Activated T-helper 2 cell treated with anti-CD3 and anti-CD28 coated beads, Interferon-gamma antibody, Interleukin-2, Interleukin-4, amounts not matched to agents 10 μg/mL and 5 μg/mL and 100 μg/mL, durations not matched to agents 14 hours and 24 hours and 36 hours (primary cell): Measurements from ENCODE around the gene TMEM89. TPM values are rescaled to one million over a fixed set of nuclear protein-coding genes. Genes with fewer than 3 reads are reported as not detected.

Experiments
- DNase-seq: peaks from one replicate; pipeline ENCODE4 v3.0.0; 2021; ENCODE audit warnings: low spot score
- H3K27ac Mint-ChIP-seq: one replicate; pipeline ENCODE4 v1.8.0; 2021; ENCODE audit warnings: mixed read lengths
- H3K27me3 Mint-ChIP-seq: one replicate; pipeline ENCODE4 v1.8.0; 2021; ENCODE audit warnings: low read depth, mixed read lengths
- H3K36me3 Mint-ChIP-seq: one replicate; pipeline ENCODE4 v1.8.0; 2021; ENCODE audit warnings: low read depth, mixed read lengths
- H3K4me1 Mint-ChIP-seq: one replicate; pipeline ENCODE4 v1.8.0; 2021; ENCODE audit warnings: low read depth, mixed read lengths
- H3K4me3 Mint-ChIP-seq: one replicate; pipeline ENCODE4 v1.8.0; 2021; ENCODE audit warnings: low read depth, mild to moderate bottlenecking, moderate library complexity, mixed read lengths
- H3K9me3 Mint-ChIP-seq: one replicate; pipeline ENCODE4 v1.8.0; 2021; ENCODE audit warnings: mixed read lengths
- intact Hi-C: fragments of 100-400 bp; cut with micrococcal nuclease; formaldehyde crosslinking; loops from one replicate; pipeline ENCODE4 v1.15.1; 2023
- total RNA-seq: library from RNA; stranded (reverse); gene quantifications from 2 replicates; pipeline ENCODE4 v1.2.3, GENCODE V29; 2022

TMEM89 gene
- total RNA-seq, 1 donor from 2014 or later, result 0.87 TPM

GRCh38 chr3:48655063-48655462 lies 33.5 kb upstream of the TMEM89 start:
- intact Hi-C loops, result loop anchor here (5.0 kb wide), 1 partner anchor 468 kb away; the partner anchor contains the start of gene CDC25A
- Mint-ChIP-seq H3K9me3 (no peaks in the 10 kb centered on the region), H3K4me3 (peak overlapping the region; percentile 80), H3K36me3 (peaks cover 13% of the 10 kb centered on the region), H3K27me3 (peaks cover 1% of the 10 kb centered on the region), H3K4me1 (peaks cover 5% of the 10 kb centered on the region), H3K27ac (peak overlapping the region; percentile 81)
- DNase-seq, result no peak

GRCh38 chr3:48652923-48653715 lies 31.6 kb upstream of the TMEM89 start:
- Mint-ChIP-seq H3K9me3 (no peaks in the 10 kb centered on the region), H3K4me3 (peak overlapping the region; percentile 3), H3K4me1 (peaks cover 5% of the 10 kb centered on the region), H3K27ac (peak overlapping the region; percentile 1), H3K27me3 (no peaks in the 10 kb centered on the region), H3K36me3 (peaks cover 13% of the 10 kb centered on the region)
- intact Hi-C loops, result no loop called here
- no peak for DNase-seq

GRCh38 chr3:48651771-48652170 lies 30.2 kb upstream of the TMEM89 start:
- Mint-ChIP-seq H3K36me3 (peaks cover 13% of the 10 kb centered on the region), H3K27ac (no peak overlapping the region), H3K9me3 (no peaks in the 10 kb centered on the region), H3K4me3 (no peak overlapping the region), H3K4me1 (peaks cover 5% of the 10 kb centered on the region), H3K27me3 (no peaks in the 10 kb centered on the region)
- intact Hi-C loops, result no loop called here
- DNase-seq, result no peak

GRCh38 chr3:48650723-48651122 lies 29.2 kb upstream of the TMEM89 start:
- intact Hi-C loops, result no loop called here
- no peaks in the 10 kb centered on the region for H3K27me3 Mint-ChIP-seq
- H3K4me1 Mint-ChIP-seq, result peaks cover 4% of the 10 kb centered on the region
- no peak for DNase-seq
- H3K27ac Mint-ChIP-seq, result no peak overlapping the region
- H3K36me3 Mint-ChIP-seq, result peaks cover 13% of the 10 kb centered on the region
- H3K9me3 Mint-ChIP-seq, result no peaks in the 10 kb centered on the region
- no peak overlapping the region for H3K4me3 Mint-ChIP-seq

- H3K36me3 Mint-ChIP-seq, result peaks cover 14% of the 10 kb centered on the region
Measured at GRCh38 chr3:48648188-48648850, 26.8 kb upstream of the TMEM89 start.

GRCh38 chr3:48647714-48648113 lies 26.1 kb upstream of the TMEM89 start:
- H3K4me1 Mint-ChIP-seq, result no peaks in the 10 kb centered on the region
- DNase-seq, result no peak
- H3K27ac Mint-ChIP-seq, result no peak overlapping the region
- intact Hi-C loops, result no loop called here
- no peak overlapping the region for H3K4me3 Mint-ChIP-seq
- no peaks in the 10 kb centered on the region for H3K9me3 Mint-ChIP-seq
- no peaks in the 10 kb centered on the region for H3K27me3 Mint-ChIP-seq
- peaks cover 11% of the 10 kb centered on the region for H3K36me3 Mint-ChIP-seq

More at GRCh38 chr3:48648188-48648850, 26.8 kb upstream of the TMEM89 start:
- Mint-ChIP-seq H3K9me3 (no peaks in the 10 kb centered on the region), H3K4me3 (no peak overlapping the region), H3K27me3 (no peaks in the 10 kb centered on the region), H3K27ac (no peak overlapping the region), H3K4me1 (no peaks in the 10 kb centered on the region)
- intact Hi-C loops, result no loop called here
- DNase-seq, result no peak

- Mint-ChIP-seq H3K27me3 (no peaks in the 10 kb centered on the region), H3K4me1 (no peaks in the 10 kb centered on the region), H3K4me3 (no peak overlapping the region), H3K27ac (no peak overlapping the region), H3K36me3 (peaks cover 14% of the 10 kb centered on the region), H3K9me3 (no peaks in the 10 kb centered on the region)
- no peak for DNase-seq
- intact Hi-C loops, result no loop called here
Measured at GRCh38 chr3:48644898-48645760, 23.6 kb upstream of the TMEM89 start.

- DNase-seq, result no peak
- Mint-ChIP-seq H3K9me3 (no peaks in the 10 kb centered on the region), H3K36me3 (peaks cover 16% of the 10 kb centered on the region), H3K27ac (no peak overlapping the region), H3K27me3 (no peaks in the 10 kb centered on the region), H3K4me1 (no peaks in the 10 kb centered on the region), H3K4me3 (no peak overlapping the region)
- intact Hi-C loops, result no loop called here
Measured at GRCh38 chr3:48642605-48643004, 21.0 kb upstream of the TMEM89 start.

GRCh38 chr3:48641396-48641795 lies 19.8 kb upstream of the TMEM89 start:
- H3K4me3 Mint-ChIP-seq, result no peak overlapping the region
- no peak for DNase-seq
- H3K9me3 Mint-ChIP-seq, result no peaks in the 10 kb centered on the region
- H3K27me3 Mint-ChIP-seq, result no peaks in the 10 kb centered on the region
- no peak overlapping the region for H3K27ac Mint-ChIP-seq
- intact Hi-C loops, result no loop called here
- peaks cover 16% of the 10 kb centered on the region for H3K36me3 Mint-ChIP-seq
- peaks cover 4% of the 10 kb centered on the region for H3K4me1 Mint-ChIP-seq

- H3K4me3 Mint-ChIP-seq, result no peak overlapping the region
- intact Hi-C loops, result loop anchor here (5.0 to 10.0 kb wide), 2 partner anchors 165 to 238 kb away; no protein-coding TSS in a partner anchor
- no peak for DNase-seq
- peaks cover 10% of the 10 kb centered on the region for H3K4me1 Mint-ChIP-seq
- H3K27me3 Mint-ChIP-seq, result no peaks in the 10 kb centered on the region
- peaks cover 16% of the 10 kb centered on the region for H3K36me3 Mint-ChIP-seq
- H3K9me3 Mint-ChIP-seq, result no peaks in the 10 kb centered on the region
- no peak overlapping the region for H3K27ac Mint-ChIP-seq
Measured at GRCh38 chr3:48639944-48640606, 18.5 kb upstream of the TMEM89 start.

- Mint-ChIP-seq H3K4me1 (peaks cover 21% of the 10 kb centered on the region), H3K27me3 (no peaks in the 10 kb centered on the region), H3K36me3 (peaks cover 18% of the 10 kb centered on the region), H3K9me3 (no peaks in the 10 kb centered on the region), H3K27ac (no peak overlapping the region), H3K4me3 (peak overlapping the region; percentile 33)
- no peak for DNase-seq
- intact Hi-C loops, result loop anchor here (5.0 to 10.0 kb wide), 2 partner anchors 163 to 235 kb away; no protein-coding TSS in a partner anchor
Measured at GRCh38 chr3:48637305-48637704, 15.7 kb upstream of the TMEM89 start.

GRCh38 chr3:48636149-48636655 lies 14.6 kb upstream of the TMEM89 start:
- intact Hi-C loops, result loop anchor here (5.0 to 10.0 kb wide), 2 partner anchors 161 to 234 kb away; no protein-coding TSS in a partner anchor
- Mint-ChIP-seq H3K36me3 (peaks cover 20% of the 10 kb centered on the region), H3K4me1 (peaks cover 21% of the 10 kb centered on the region), H3K27me3 (no peaks in the 10 kb centered on the region), H3K9me3 (no peaks in the 10 kb centered on the region), H3K27ac (peak overlapping the region; percentile 87), H3K4me3 (peak overlapping the region; percentile 92)
- DNase-seq, result no peak
